Left ventricle myocardium inferior (tissue), 1 donor: ENCODE measurements around the gene SFXN5. TPM values are rescaled to one million over a fixed set of nuclear protein-coding genes. Genes with fewer than 3 reads are reported as not detected.

Source experiments
- DNase-seq: peaks from one replicate; pipeline ENCODE4 v3.0.0-alpha.2; 2020
- H3K27ac ChIP-seq: fragments of 200-600 bp; replicated peaks from 2 replicates; pipeline ENCODE4 v1.8.0; 2021
- H3K27me3 ChIP-seq: fragments of 200-600 bp; 2 replicates; pipeline ENCODE4 v1.8.0; 2021; ENCODE audit warnings: low read depth
- H3K36me3 ChIP-seq: fragments of 200-600 bp; 2 replicates; pipeline ENCODE4 v1.8.0; 2021
- H3K4me1 ChIP-seq: fragments of 200-600 bp; 2 replicates; pipeline ENCODE4 v1.8.0; 2021
- H3K4me3 ChIP-seq: fragments of 200-600 bp; 2 replicates; pipeline ENCODE4 v1.8.0; 2021; ENCODE audit warnings: mild to moderate bottlenecking, moderate library complexity
- H3K9me3 ChIP-seq: fragments of 200-600 bp; replicated peaks from 2 replicates; pipeline ENCODE4 v1.8.0; 2021
- intact Hi-C: fragments of 100-400 bp; cut with micrococcal nuclease; formaldehyde crosslinking; loops from one replicate; pipeline ENCODE4 v1.11.0; 2022
- total RNA-seq: library from RNA; stranded (reverse); fragmentation: NEBNext Ultra II Directional; extraction: Animal tissue kit (Norgen Biotek cat#: 25700); gene quantifications from one replicate; pipeline ENCODE4 v1.2.1, GENCODE V29; 2021
- TF ChIP-seq, protein P1 (sequence below): fragments of 200-600 bp; IDR thresholded peaks from 2 replicates; pipeline ENCODE4 v1.8.0; 2021; ENCODE audit warnings: antibody characterized with exemption, mild to moderate bottlenecking, borderline replicate concordance
- donor health status: DM: no; HTN: yes; CAD: no; lungs with severe emphysema.

The SFXN5 gene
- total RNA-seq, 1 donor from 2014 or later = 9.9 TPM

DNA sequence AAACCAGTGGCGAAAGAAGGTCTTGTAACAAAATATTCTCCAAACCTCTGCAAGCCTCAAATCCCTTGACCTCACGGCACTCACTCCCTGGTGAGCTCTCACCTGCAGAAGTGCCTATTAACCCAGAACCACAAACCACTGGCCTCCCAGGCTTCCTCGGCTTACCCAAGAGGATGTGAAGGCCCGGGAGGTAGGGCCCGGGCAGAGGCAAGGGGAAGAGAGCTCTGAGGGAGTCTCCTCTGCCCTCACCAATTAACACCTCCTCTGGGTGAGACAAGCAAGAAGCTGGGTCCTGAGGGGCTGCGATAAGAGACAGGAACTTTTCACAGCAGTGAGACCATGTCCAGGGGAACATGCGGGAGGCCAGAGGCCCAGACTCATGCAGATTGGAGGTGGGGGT is 100.5 kb downstream of the SFXN5 start:
- H3K9me3 ChIP-seq = no peaks in the 10 kb centered on the region
- no peak overlapping the region for H3K27ac ChIP-seq
- DNase-seq = no peak
- H3K36me3 ChIP-seq = peaks cover 23% of the 10 kb centered on the region
- intact Hi-C loops = loop anchor here (10.0 kb wide), 1 partner anchor 76 kb away; no protein-coding TSS in a partner anchor
- no peaks in the 10 kb centered on the region for H3K27me3 ChIP-seq
- peaks cover 10% of the 10 kb centered on the region for H3K4me1 ChIP-seq
- H3K4me3 ChIP-seq = no peak overlapping the region
- TF ChIP-seq, protein P1, sequence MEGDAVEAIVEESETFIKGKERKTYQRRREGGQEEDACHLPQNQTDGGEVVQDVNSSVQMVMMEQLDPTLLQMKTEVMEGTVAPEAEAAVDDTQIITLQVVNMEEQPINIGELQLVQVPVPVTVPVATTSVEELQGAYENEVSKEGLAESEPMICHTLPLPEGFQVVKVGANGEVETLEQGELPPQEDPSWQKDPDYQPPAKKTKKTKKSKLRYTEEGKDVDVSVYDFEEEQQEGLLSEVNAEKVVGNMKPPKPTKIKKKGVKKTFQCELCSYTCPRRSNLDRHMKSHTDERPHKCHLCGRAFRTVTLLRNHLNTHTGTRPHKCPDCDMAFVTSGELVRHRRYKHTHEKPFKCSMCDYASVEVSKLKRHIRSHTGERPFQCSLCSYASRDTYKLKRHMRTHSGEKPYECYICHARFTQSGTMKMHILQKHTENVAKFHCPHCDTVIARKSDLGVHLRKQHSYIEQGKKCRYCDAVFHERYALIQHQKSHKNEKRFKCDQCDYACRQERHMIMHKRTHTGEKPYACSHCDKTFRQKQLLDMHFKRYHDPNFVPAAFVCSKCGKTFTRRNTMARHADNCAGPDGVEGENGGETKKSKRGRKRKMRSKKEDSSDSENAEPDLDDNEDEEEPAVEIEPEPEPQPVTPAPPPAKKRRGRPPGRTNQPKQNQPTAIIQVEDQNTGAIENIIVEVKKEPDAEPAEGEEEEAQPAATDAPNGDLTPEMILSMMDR = no peak

DNA sequence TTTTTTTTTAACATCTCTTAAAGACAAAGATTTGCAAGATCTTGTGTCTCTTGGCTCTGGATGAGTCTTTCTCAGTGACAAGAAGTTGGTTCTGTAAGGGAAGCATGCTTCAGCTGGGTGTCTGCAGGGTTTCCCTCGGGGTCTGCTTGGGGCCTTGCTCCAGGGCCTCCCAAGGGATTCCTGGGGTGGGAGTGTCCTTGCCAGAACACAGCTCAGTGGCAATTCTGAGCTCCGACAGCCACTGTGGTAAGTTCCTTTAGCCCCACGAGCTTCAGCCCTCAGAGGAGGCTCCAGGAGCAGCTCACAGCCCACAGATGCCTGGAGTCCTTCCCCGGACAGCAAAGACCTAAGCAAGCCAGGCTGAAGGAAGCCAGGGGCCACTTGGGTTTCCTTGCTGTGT is 101.8 kb downstream of the SFXN5 start:
- H3K27me3 ChIP-seq = no peaks in the 10 kb centered on the region
- no peak overlapping the region for H3K4me3 ChIP-seq
- intact Hi-C loops = loop anchor here (10.0 kb wide), 1 partner anchor 75 kb away; no protein-coding TSS in a partner anchor
- H3K9me3 ChIP-seq = no peaks in the 10 kb centered on the region
- TF ChIP-seq, protein P1 = no peak
- peaks cover 10% of the 10 kb centered on the region for H3K4me1 ChIP-seq
- no peak overlapping the region for H3K27ac ChIP-seq
- peaks cover 24% of the 10 kb centered on the region for H3K36me3 ChIP-seq
- DNase-seq = no peak

DNA sequence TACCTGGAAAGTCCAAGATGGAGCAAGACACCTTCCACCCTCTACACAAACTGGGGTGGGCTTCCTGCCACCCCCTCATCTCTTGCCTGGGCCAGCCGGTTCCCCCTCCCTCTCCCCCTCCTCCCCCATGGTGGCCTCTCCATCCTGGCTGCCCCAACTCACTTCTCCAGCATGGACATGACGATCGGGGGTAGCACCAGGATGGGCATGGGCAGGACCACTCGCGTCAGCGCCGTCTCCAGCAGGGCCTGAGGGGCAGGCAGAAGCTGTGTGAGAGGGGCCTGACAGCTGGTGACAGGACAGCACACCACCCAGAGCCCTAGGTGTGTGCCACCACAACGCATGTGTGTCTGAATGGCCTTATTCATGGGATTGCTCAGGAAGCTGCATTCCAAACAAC is 103.2 kb downstream of the SFXN5 start:
- Histone ChIP-seq H3K27me3 (no peaks in the 10 kb centered on the region), H3K4me3 (no peak overlapping the region), H3K9me3 (no peaks in the 10 kb centered on the region), H3K36me3 (peaks cover 23% of the 10 kb centered on the region), H3K4me1 (peaks cover 3% of the 10 kb centered on the region), H3K27ac (no peak overlapping the region)
- intact Hi-C loops = no loop called here
- DNase-seq = no peak
- TF ChIP-seq, protein P1 = no peak

DNA sequence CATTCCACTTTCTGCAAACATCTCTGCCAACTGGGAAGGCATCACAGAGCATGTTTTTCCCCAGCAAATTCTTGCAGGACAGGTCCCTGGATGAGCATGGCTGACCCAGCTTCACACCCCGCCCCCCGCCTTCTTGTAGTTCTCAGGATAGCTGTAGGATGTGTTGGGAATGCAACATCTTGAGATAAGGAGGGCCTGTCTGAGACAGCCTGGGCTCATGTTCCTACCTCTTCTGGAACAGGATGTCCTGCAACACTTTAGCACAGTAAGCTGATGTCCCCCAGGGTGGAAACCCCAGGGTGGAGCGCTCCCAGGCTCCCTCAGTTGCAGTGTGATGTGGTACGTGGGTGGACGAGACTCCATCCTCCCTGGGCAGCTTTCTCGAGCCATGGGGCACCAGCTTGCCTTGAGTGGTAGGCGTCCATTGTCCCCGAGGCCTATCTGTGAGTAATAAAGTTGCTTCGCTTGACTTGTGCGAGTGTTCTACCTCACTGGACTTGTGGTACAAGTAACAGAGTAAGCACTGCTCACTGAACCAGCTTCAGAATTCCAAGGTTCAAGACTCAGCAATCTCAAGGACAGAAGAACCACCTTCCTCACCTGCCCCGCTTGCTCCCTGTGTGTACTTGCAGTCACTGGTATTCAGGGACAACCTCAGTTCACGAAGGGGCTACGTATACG is 105.6 kb downstream of the SFXN5 start:
- Histone ChIP-seq H3K27ac (no peak overlapping the region), H3K27me3 (no peaks in the 10 kb centered on the region), H3K36me3 (peaks cover 24% of the 10 kb centered on the region), H3K9me3 (no peaks in the 10 kb centered on the region), H3K4me1 (no peaks in the 10 kb centered on the region), H3K4me3 (no peak overlapping the region)
- intact Hi-C loops = no loop called here
- TF ChIP-seq, protein P1 = no peak
- DNase-seq = no peak

DNA sequence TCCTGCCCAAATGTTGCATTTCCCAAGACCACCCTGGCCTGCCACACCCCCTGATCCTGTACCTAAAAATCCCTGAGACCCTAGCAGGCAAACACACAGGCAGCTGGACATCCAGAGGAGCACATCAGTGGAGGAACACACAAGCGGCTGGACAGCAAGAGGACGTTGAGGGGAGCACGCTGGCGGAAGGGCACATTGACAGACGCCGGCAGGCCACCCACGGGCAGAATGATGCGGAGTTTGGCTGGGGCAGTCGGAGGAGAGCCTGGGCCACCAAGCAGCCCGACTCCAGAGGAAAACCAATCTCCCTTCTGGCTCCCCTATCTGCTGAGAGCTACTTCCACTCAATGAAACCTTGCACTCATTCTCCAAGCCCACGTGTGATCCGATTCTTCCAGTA is 106.5 kb downstream of the SFXN5 start:
- Histone ChIP-seq H3K4me1 (no peaks in the 10 kb centered on the region), H3K4me3 (no peak overlapping the region), H3K9me3 (no peaks in the 10 kb centered on the region), H3K27ac (no peak overlapping the region), H3K27me3 (no peaks in the 10 kb centered on the region), H3K36me3 (peaks cover 24% of the 10 kb centered on the region)
- intact Hi-C loops = no loop called here
- DNase-seq = no peak
- TF ChIP-seq, protein P1 = no peak
